Peyer's patch (tissue), 4 donors: ENCODE results near the gene NAPG.

Source experiments
- POLR2A ChIP-seq, 2 donors: fragments of 450-650 bp; IDR thresholded peaks; one replicate each; pipeline ENCODE4 v1.5.1; 2017; ENCODE audit warnings: antibody characterized with exemption in 2 of 2, mild to moderate bottlenecking in 2 of 2, moderate library complexity in 2 of 2
- TF ChIP-seq, protein P1 (sequence below), 6 experiments: fragments of 450-650 bp in 4 of 6; fragments of 200-600 bp in 2 of 6; sonication (generic) in 1 of 6; IDR thresholded peaks; one replicate each; pipeline ENCODE4 v1.5.1; 2017 to 2019; ENCODE audit warnings: antibody characterized with exemption in 6 of 6, mild to moderate bottlenecking in 3 of 6, moderate library complexity in 1 of 6

DNA sequence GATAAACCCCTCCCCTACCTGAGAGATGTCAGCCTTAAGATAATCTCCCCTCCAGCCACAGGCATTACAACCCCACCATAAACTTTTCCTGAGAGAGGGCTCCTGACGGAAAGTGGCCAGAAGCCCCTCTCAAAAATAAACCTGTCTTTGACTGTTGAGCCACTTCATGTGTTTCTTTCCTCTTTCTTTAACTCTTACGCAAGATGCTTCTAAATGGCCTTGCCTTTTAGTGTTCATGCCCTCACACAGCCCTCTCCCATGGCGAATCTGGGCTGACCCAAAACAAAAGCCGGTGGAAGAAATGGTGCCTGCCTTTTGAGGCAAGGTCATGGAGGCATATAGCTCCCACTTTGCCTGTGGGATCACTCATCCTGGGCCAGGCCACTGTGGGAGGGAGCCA is 54.4 kb downstream of the NAPG start:
- no peak for TF ChIP-seq POLR2A (IDR thresholded peaks at IDR 0.05)
- TF ChIP-seq, protein P1, sequence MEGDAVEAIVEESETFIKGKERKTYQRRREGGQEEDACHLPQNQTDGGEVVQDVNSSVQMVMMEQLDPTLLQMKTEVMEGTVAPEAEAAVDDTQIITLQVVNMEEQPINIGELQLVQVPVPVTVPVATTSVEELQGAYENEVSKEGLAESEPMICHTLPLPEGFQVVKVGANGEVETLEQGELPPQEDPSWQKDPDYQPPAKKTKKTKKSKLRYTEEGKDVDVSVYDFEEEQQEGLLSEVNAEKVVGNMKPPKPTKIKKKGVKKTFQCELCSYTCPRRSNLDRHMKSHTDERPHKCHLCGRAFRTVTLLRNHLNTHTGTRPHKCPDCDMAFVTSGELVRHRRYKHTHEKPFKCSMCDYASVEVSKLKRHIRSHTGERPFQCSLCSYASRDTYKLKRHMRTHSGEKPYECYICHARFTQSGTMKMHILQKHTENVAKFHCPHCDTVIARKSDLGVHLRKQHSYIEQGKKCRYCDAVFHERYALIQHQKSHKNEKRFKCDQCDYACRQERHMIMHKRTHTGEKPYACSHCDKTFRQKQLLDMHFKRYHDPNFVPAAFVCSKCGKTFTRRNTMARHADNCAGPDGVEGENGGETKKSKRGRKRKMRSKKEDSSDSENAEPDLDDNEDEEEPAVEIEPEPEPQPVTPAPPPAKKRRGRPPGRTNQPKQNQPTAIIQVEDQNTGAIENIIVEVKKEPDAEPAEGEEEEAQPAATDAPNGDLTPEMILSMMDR (IDR thresholded peaks at IDR 0.05): no peak
